Neuron (in vitro differentiated cells): ENCODE measurements around the gene USH1C.

Experiments
- H2AFZ ChIP-seq: one replicate; pipeline ENCODE4 v1.6.1; 2013; ENCODE audit warnings: low read depth, mild to moderate bottlenecking, inconsistent platforms, low read length, moderate library complexity
- H3K27me3 ChIP-seq: one replicate; pipeline ENCODE4 v1.6.1; 2013; ENCODE audit warnings: low read length; ENCODE audit not compliant: insufficient read depth
- H3K36me3 ChIP-seq: one replicate; pipeline ENCODE4 v1.6.1; 2013; ENCODE audit warnings: low read length; ENCODE audit not compliant: insufficient read depth
- H3K4me1 ChIP-seq: one replicate; pipeline ENCODE4 v1.6.1; 2013; ENCODE audit warnings: low read length; ENCODE audit not compliant: insufficient read depth
- H3K4me3 ChIP-seq: 2 replicates; pipeline ENCODE4 v1.5.1; 2013; ENCODE audit warnings: mild to moderate bottlenecking, low read length, moderate library complexity
- H3K9me3 ChIP-seq: one replicate; pipeline ENCODE4 v1.6.1; 2013; ENCODE audit warnings: low read length

The USH1C gene

GRCh38 chr11:17490232-17490631 is 54.0 kb downstream of the USH1C start:
- no peaks in the 10 kb centered on the region for H3K9me3 ChIP-seq
- peaks cover 9% of the 10 kb centered on the region for H3K27me3 ChIP-seq
- H3K4me1 ChIP-seq: no peaks in the 10 kb centered on the region
- no peak overlapping the region for H2AFZ ChIP-seq
- no peak overlapping the region for H3K4me3 ChIP-seq
- no peaks in the 10 kb centered on the region for H3K36me3 ChIP-seq

GRCh38 chr11:17489751-17490150 is 54.5 kb downstream of the USH1C start:
- H3K27me3 ChIP-seq: peaks cover 9% of the 10 kb centered on the region
- no peak overlapping the region for H3K4me3 ChIP-seq
- H2AFZ ChIP-seq: no peak overlapping the region
- H3K36me3 ChIP-seq: no peaks in the 10 kb centered on the region
- no peaks in the 10 kb centered on the region for H3K9me3 ChIP-seq
- H3K4me1 ChIP-seq: no peaks in the 10 kb centered on the region

DNA sequence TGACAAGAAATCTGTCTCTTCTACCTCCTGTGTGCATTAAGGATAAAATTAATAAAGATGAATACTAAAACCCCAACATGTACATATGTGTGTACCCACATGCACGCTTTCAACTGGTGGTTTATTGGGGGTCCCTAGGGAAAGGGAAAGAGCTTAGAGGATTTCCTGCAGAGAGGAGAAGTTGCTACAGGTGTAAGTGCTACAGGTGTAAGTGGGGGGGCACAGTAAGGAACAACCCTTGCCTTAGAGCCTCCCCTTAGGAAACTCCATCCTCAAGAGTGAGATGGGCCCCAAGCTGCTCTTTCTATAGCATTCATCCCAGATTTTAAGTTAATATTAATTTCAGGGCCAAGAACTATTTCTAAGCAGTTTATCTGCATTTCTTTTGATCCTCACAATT is 55.7 kb downstream of the USH1C start:
- Histone ChIP-seq H3K4me1 (no peaks in the 10 kb centered on the region), H3K4me3 (no peak overlapping the region), H3K9me3 (no peaks in the 10 kb centered on the region), H3K27me3 (peaks cover 9% of the 10 kb centered on the region), H3K36me3 (no peaks in the 10 kb centered on the region), H2AFZ (no peak overlapping the region)

GRCh38 chr11:17486646-17487045 is 57.6 kb downstream of the USH1C start:
- H3K36me3 ChIP-seq: no peaks in the 10 kb centered on the region
- H2AFZ ChIP-seq: no peak overlapping the region
- peaks cover 12% of the 10 kb centered on the region for H3K27me3 ChIP-seq

GRCh38 chr11:17483505-17483904 is 60.7 kb downstream of the USH1C start:
- Histone ChIP-seq H3K9me3 (no peaks in the 10 kb centered on the region), H3K36me3 (no peaks in the 10 kb centered on the region), H2AFZ (no peak overlapping the region), H3K4me3 (no peak overlapping the region), H3K27me3 (peaks cover 7% of the 10 kb centered on the region), H3K4me1 (peaks cover 7% of the 10 kb centered on the region)

More at GRCh38 chr11:17486646-17487045, 57.6 kb downstream of the USH1C start:
- no peaks in the 10 kb centered on the region for H3K9me3 ChIP-seq
- H3K4me3 ChIP-seq: no peak overlapping the region
- H3K4me1 ChIP-seq: no peaks in the 10 kb centered on the region

GRCh38 chr11:17481905-17482304 is 62.3 kb downstream of the USH1C start:
- Histone ChIP-seq H3K4me1 (peaks cover 7% of the 10 kb centered on the region), H3K36me3 (no peaks in the 10 kb centered on the region), H3K9me3 (no peaks in the 10 kb centered on the region), H3K27me3 (peaks cover 22% of the 10 kb centered on the region), H3K4me3 (no peak overlapping the region), H2AFZ (no peak overlapping the region)

- peak overlapping the region; percentile 8 for H3K4me3 ChIP-seq
- H3K27me3 ChIP-seq: peaks cover 37% of the 10 kb centered on the region
- H3K4me1 ChIP-seq: peaks cover 12% of the 10 kb centered on the region
- no peaks in the 10 kb centered on the region for H3K36me3 ChIP-seq
- H2AFZ ChIP-seq: no peak overlapping the region
- H3K9me3 ChIP-seq: no peaks in the 10 kb centered on the region
Observed at GRCh38 chr11:17479284-17480214, 64.7 kb downstream of the USH1C start.

DNA sequence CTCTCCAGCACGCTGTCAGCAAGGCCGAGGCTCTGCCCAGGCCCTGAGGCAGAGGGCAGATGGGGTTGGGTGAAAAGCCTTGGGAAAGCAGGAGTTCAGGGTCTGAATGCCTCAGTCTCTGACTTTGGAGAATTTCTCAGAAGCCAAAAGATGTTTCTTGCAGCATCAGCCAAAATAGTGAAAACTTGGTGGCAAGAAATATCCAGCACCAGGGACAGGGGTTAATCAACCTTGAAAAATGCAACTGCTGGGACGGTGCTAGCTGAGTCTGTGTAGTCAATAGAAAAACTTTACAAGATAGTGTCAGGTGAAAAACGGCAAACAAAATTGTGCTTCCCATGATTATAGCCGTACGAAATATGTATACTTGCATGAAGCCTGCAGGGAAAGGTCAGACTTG is 66.1 kb downstream of the USH1C start:
- no peak overlapping the region for H3K4me3 ChIP-seq
- H3K27me3 ChIP-seq: peaks cover 48% of the 10 kb centered on the region
- H2AFZ ChIP-seq: no peak overlapping the region
- no peaks in the 10 kb centered on the region for H3K9me3 ChIP-seq
- no peaks in the 10 kb centered on the region for H3K36me3 ChIP-seq
- H3K4me1 ChIP-seq: peaks cover 12% of the 10 kb centered on the region

- no peaks in the 10 kb centered on the region for H3K9me3 ChIP-seq
- H3K4me1 ChIP-seq: peaks cover 12% of the 10 kb centered on the region
- H2AFZ ChIP-seq: no peak overlapping the region
- no peaks in the 10 kb centered on the region for H3K36me3 ChIP-seq
- H3K4me3 ChIP-seq: no peak overlapping the region
- peaks cover 48% of the 10 kb centered on the region for H3K27me3 ChIP-seq
Observed at GRCh38 chr11:17477361-17477760, 66.9 kb downstream of the USH1C start.

GRCh38 chr11:17477084-17477333 is 67.2 kb downstream of the USH1C start:
- Histone ChIP-seq H3K4me1 (peaks cover 12% of the 10 kb centered on the region), H2AFZ (no peak overlapping the region), H3K36me3 (no peaks in the 10 kb centered on the region), H3K9me3 (no peaks in the 10 kb centered on the region), H3K4me3 (no peak overlapping the region), H3K27me3 (peaks cover 45% of the 10 kb centered on the region)

DNA sequence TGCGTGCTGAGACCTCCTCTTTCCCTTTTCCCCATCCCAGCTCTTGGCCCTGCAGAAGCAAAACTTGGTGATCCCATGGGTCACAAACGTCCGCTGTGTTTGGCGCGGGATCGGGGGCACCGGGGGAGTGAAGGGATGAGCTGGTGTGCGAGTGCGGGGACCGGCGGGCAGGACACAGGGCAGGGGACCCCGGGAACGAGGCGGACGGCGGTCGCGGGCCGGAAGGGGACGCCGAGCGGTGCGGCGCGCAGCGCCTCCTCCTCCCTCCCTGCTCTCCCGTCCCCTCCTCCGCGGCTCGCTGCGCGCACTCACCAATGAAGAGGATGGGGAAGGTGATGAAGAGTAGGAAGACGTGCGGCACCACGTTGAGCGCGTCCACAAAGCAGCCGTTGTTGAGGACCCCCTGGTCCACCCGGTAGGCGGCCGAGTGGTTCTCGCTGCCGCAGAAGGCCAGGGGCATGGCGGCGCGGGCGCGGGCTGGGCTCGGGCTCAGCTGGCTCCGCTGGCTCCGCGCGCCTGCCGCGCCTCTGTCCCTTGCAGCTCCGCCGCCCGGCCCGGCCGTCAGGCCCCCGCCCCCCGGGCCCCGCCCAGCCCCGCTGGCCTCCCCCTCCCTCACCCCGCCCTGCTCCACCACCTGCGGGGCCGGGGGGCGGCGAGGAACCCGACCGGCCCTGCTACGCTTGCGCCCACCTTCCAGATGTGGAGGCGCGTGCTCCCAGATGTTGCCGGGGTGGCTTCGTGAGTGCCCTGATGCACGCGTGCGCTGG is 67.7 kb downstream of the USH1C start, which contains the start of gene ABCC8:
TSS of gene ABCC8 (minus strand) at position 529 of the 767 bp plus-strand sequence. CDS start at position 460, 69 bp downstream.
- Histone ChIP-seq H3K4me1 (peaks cover 12% of the 10 kb centered on the region), H2AFZ (peak within 1 kb of the TSS; percentile 95), H3K4me3 (peak within 1 kb of the TSS; percentile 73), H3K9me3 (no peaks in the 10 kb centered on the region), H3K36me3 (no peaks in the 10 kb centered on the region), H3K27me3 (peaks cover 44% of the 10 kb centered on the region)

GRCh38 chr11:17475666-17476316 is 68.4 kb downstream of the USH1C start:
- Histone ChIP-seq H3K4me1 (peaks cover 12% of the 10 kb centered on the region), H3K36me3 (no peaks in the 10 kb centered on the region), H3K9me3 (no peaks in the 10 kb centered on the region), H3K4me3 (peak overlapping the region; percentile 73), H2AFZ (peak overlapping the region; percentile 95), H3K27me3 (peaks cover 44% of the 10 kb centered on the region)
